ENCODE measurements around the gene SWT1. TPM values are rescaled to one million over a fixed set of nuclear protein-coding genes. Genes with fewer than 3 reads are reported as not detected.
"Not testable (repeated sequence)": the region's sequence is repeated elsewhere in the genome, so short reads cannot be mapped to it uniquely, and the experiment has no call there.

Gene SWT1
- total and polyA plus RNA-seq, 7 donors: 1.7 to 6.1 (median 3.6) TPM

DNA sequence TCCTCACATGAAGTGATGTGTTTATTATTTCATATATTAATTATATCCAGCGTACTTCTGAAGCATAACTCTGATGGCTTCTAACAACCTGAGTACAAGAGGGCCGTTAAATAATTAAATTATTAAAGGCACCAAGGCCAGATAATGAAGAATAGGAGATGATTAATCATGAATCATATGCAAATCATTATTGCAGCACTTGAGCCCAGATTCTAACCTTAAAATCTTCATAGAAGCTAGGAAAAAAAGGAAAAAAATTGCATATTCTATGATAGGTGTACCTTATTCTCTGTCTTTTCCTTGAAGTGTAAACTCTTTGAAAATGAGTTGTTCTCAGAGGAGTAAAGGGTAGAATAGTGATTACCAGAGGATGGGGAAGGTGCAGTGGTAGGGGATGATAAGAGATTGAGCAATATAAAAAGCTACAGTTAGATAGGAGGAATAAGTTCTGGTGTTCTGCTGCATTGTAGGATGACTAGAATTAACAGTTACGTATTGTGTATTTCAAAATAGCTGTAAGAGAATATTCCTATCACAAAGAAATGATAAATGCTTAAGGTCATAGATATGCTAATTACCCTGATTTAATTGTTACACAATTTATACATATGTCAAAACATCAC, 51.1 kb downstream of the SWT1 start:
- TF ChIP-seq, protein P1, sequence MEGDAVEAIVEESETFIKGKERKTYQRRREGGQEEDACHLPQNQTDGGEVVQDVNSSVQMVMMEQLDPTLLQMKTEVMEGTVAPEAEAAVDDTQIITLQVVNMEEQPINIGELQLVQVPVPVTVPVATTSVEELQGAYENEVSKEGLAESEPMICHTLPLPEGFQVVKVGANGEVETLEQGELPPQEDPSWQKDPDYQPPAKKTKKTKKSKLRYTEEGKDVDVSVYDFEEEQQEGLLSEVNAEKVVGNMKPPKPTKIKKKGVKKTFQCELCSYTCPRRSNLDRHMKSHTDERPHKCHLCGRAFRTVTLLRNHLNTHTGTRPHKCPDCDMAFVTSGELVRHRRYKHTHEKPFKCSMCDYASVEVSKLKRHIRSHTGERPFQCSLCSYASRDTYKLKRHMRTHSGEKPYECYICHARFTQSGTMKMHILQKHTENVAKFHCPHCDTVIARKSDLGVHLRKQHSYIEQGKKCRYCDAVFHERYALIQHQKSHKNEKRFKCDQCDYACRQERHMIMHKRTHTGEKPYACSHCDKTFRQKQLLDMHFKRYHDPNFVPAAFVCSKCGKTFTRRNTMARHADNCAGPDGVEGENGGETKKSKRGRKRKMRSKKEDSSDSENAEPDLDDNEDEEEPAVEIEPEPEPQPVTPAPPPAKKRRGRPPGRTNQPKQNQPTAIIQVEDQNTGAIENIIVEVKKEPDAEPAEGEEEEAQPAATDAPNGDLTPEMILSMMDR (IDR thresholded peaks at IDR 0.05): no peak
- intact Hi-C loops (cut with DNase I): no loop called here
- peaks cover 4% of the 10 kb centered on the region for H3K9me3 ChIP-seq
- no peaks in the 10 kb centered on the region for H3K4me1 ChIP-seq
- H3K27ac ChIP-seq: no peak overlapping the region
- ATAC-seq (no peak), DNase-seq (no peak)
- WGBS, 3 donors: 96 to 98% (median 97%) methylated on average over 3 of the region's 3 CpGs
- no peak overlapping the region for H3K4me3 ChIP-seq
- no peaks in the 10 kb centered on the region for H3K27me3 ChIP-seq (ENCODE audit: insufficient read depth in 3 of 3, low read length in 2 of 3)
- H3K36me3 ChIP-seq (ENCODE audit: insufficient read depth in 1 of 2, low read depth in 1 of 2): peaks cover 0 to 38% of the 10 kb centered on the region in 2 donors

DNA sequence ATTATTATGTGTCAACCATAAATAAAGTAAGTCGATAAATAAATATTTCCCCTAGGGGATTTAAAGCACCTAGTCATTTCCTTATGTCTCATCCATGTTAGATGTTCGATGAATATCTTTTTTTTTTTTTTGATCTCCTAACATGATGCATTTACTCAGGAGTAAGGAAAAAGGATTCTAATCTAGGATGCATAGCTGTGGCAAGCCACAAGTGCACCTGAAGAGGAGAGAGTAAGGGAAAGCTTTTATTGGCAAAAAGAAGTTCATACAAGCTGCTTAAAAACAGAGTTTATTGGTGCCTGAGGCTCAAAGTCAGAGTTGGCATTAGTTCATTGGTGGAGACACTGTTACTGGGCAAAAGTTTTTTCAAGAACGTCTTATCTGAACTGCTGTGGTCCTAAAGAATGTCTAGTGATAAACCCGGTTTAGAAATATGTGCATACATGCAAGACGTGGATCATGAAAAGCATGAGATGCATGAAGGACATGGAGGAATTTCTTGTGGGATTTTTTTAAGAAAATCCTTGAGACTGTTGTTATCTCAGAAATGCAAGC, 51.7 kb downstream of the SWT1 start:
- Histone ChIP-seq H3K27me3 (ENCODE audit: insufficient read depth in 3 of 3, low read length in 2 of 3) (no peaks in the 10 kb centered on the region), H3K4me1 (no peaks in the 10 kb centered on the region), H3K27ac (no peak overlapping the region), H3K9me3 (peaks cover 4% of the 10 kb centered on the region), H3K4me3 (no peak overlapping the region), H3K36me3 (ENCODE audit: insufficient read depth in 1 of 2, low read depth in 1 of 2) (peaks cover 0 to 35% of the 10 kb centered on the region in 2 donors)
- TF ChIP-seq, protein P1 (IDR thresholded peaks at IDR 0.05): no peak
- ATAC-seq: no peak
- intact Hi-C loops (cut with DNase I): no loop called here
- WGBS, 3 donors: 92 to 93% (median 93%) methylated on average over 5 of the region's 5 CpGs
- no peak for DNase-seq

DNA sequence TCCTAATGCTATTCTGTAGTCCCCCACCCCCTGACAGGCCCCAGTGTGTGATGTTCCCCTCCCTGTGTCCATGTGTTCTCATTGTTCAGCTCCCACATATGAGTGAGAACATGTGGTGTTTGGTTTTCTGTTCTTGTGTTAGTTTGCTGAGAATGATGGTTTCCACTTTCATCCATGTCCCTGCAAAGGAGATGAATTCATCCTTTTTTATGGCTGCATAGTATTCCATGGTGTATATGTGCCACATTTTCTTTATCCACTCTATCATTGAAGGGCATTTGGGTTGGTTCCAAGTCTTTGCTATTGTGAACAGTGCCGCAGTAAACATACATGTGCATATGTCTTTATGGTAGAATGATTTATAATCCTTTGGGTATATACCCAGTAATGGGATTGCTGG, 52.4 kb downstream of the SWT1 start:
- H3K27ac ChIP-seq; H3K4me3 ChIP-seq; intact Hi-C loops (cut with DNase I); H3K27me3 ChIP-seq (ENCODE audit: insufficient read depth in 3 of 3, low read length in 2 of 3); DNase-seq; H3K4me1 ChIP-seq; ATAC-seq; H3K9me3 ChIP-seq: not testable (repeated sequence)
- 98 to 100% (median 100%) methylated on average over 1 of the region's 1 CpG for WGBS, 3 donors
- peaks cover 0 to 33% of the 10 kb centered on the region in 2 donors for H3K36me3 ChIP-seq (ENCODE audit: insufficient read depth in 1 of 2, low read depth in 1 of 2)

DNA sequence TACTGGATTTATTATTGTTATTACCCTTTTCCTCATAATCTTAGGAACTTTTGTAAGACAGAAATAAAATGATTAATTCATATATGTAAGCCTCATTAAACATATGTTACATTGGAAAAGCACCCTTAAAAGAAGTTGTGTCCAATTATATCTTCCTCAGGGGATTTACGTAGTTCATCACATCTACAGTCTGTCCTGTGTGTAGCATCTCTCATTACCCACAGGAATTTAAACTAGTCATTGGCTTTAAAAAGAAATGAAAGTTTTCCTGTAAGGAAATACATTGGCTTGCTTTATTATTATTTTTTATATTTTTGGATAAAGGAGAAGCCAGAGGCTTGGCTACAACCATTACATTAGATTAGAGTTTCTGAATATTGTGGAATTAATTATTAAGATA, 56.1 kb downstream of the SWT1 start:
- Histone ChIP-seq H3K36me3 (ENCODE audit: insufficient read depth in 1 of 2, low read depth in 1 of 2) (peaks cover 0 to 20% of the 10 kb centered on the region in 2 donors), H3K4me1 (no peaks in the 10 kb centered on the region), H3K4me3 (no peak overlapping the region), H3K9me3 (peaks cover 4% of the 10 kb centered on the region), H3K27me3 (ENCODE audit: insufficient read depth in 3 of 3, low read length in 2 of 3) (no peaks in the 10 kb centered on the region), H3K27ac (no peak overlapping the region)
- TF ChIP-seq, protein P1 (IDR thresholded peaks at IDR 0.05): no peak
- ATAC-seq: peak in 2 of 4 donors; percentile 49
- WGBS, 3 donors: 44 to 83% (median 45%) methylated on average over 1 of the region's 1 CpG
- DNase-seq: no peak
- intact Hi-C loops (cut with DNase I): no loop called here

DNA sequence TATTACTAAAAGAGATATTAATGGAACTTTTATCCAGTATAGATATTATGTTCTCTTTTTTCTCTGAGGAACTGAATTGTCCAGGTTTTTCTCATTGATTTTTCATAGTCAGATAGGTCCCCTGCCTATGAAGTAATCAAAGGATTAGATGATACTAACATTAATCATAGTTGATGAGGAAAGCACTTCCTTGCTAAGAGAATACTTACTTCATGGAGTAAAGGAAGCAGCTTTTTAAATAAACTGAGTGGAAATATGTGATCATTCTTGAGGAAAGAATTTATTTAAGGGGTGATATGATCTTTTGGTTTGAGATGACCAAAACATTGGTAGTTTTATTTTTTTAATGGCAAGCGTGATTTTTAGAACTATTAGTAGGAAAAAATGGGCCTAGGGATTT, 58.9 kb downstream of the SWT1 start:
- no peaks in the 10 kb centered on the region for H3K9me3 ChIP-seq
- intact Hi-C loops (cut with DNase I): no loop called here
- TF ChIP-seq, protein P1 (IDR thresholded peaks at IDR 0.05): no peak
- 90 to 96% (median 94%) methylated on average over 1 of the region's 1 CpG for WGBS, 3 donors
- H3K36me3 ChIP-seq (ENCODE audit: insufficient read depth in 1 of 2, low read depth in 1 of 2): peaks cover 0 to 16% of the 10 kb centered on the region in 2 donors
- DNase-seq (no peak), ATAC-seq (no peak)
- no peaks in the 10 kb centered on the region for H3K27me3 ChIP-seq (ENCODE audit: insufficient read depth in 3 of 3, low read length in 2 of 3)
- H3K27ac ChIP-seq: no peak overlapping the region
- H3K4me1 ChIP-seq: no peaks in the 10 kb centered on the region
- H3K4me3 ChIP-seq: no peak overlapping the region
